SHP77 (cell line): ENCODE results near the gene GATA6.

Source experiments
- DNase-seq, 2 experiments: peaks; one replicate each; lab custom pipeline; 2025; lab: John Stamatoyannopoulos, UW

The GATA6 gene

DNA sequence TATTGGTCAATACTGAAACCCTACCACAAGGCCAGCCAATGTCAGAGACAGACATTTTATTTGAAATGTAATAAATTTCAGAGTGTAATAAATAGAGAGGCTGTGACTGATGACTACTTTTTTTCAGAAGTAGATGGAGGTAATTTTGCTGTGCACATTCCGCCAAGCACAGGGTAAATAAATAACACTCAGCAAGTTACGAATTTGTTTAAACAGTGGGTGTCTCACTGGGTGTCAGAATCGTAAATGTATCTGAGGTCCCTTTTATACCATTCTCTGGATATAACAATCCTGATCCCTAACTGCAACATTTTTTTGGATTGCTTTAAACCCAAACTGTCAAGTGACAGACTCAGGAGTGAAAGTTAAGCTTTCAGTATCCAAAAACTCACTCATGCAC lies 74.1 kb downstream of the GATA6 start:
- DNase-seq = no peak

DNA sequence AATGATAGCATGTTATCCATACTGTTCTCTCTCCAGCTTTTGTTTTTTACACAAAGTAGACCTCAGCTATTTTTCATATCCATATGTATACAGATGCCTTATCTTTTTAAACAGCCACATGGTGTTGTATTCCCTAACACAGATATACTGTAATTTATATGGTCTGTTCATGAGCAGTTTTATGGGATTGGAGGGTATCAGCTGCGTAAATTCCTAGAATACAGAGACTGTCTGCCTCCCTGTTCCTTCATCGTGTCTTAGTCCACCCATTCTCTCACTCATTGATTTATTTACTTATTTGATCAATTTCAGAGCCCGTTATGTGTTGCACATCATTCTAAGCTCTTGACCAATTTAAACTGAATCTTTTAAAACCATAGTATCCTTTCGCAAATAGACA lies 80.6 kb downstream of the GATA6 start:
- DNase-seq = no peak

DNA sequence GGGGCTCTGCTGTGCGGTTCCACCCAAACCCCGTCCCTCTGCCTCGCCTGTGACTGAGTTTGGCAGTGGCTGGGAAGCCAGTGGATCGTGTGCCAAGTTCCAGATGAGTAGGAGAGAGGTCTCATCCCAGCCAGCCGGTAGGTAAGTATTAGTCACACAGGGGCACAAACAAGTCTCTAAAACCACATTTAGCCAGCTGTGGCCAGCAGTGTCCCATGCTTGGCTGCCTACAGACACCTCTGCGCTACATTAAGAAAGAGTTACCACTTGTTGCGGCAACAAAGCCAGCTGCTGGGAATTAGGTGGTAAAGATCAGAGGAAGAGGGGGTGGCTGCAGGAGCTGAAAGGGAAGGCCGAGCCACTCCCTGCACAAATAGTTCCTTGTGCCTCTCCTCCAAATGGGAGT lies 81.2 kb downstream of the GATA6 start:
- DNase-seq = no peak
